T47D (cell line): ENCODE measurements around the gene MARVELD2.
A peak's percentile ranks its signal among the peaks of the same experiment; 100 is the strongest.
"Not testable (repeated sequence)": the region's sequence is repeated elsewhere in the genome, so short reads cannot be mapped to it uniquely, and the experiment has no call there.

ENCODE experiments used
- DNase-seq, 2 experiments: peaks; one replicate each; pipeline versions ENCODE4 v3.0.0 to v3.0.0-alpha.2; 2011 to 2012; ENCODE audit warnings: low read depth in 1 of 2, low spot score in 1 of 2
- JUND ChIP-seq: IDR thresholded peaks from 2 replicates; pipeline ENCODE4 v1.6.1; 2012; ENCODE audit warnings: low read depth
- in situ Hi-C: cut with HindIII; loops from 2 replicates; pipeline ENCODE4 v1.10.0; 2016; ENCODE audit warnings: low sequenced_read_pairs, low pct_unique_long_range_greater_than_20kb

The MARVELD2 gene, protein sequence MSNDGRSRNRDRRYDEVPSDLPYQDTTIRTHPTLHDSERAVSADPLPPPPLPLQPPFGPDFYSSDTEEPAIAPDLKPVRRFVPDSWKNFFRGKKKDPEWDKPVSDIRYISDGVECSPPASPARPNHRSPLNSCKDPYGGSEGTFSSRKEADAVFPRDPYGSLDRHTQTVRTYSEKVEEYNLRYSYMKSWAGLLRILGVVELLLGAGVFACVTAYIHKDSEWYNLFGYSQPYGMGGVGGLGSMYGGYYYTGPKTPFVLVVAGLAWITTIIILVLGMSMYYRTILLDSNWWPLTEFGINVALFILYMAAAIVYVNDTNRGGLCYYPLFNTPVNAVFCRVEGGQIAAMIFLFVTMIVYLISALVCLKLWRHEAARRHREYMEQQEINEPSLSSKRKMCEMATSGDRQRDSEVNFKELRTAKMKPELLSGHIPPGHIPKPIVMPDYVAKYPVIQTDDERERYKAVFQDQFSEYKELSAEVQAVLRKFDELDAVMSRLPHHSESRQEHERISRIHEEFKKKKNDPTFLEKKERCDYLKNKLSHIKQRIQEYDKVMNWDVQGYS

GRCh38 chr5:69414885-69415583 lies at the start of gene MARVELD2:
TSS of gene MARVELD2 (plus strand) at chr5:69415116. CDS start at chr5:69419386, 4,270 bp downstream.
- no peak for TF ChIP-seq JUND
- DNase-seq = peak; percentile 95 to 97
- in situ Hi-C loops = no loop called here

DNA sequence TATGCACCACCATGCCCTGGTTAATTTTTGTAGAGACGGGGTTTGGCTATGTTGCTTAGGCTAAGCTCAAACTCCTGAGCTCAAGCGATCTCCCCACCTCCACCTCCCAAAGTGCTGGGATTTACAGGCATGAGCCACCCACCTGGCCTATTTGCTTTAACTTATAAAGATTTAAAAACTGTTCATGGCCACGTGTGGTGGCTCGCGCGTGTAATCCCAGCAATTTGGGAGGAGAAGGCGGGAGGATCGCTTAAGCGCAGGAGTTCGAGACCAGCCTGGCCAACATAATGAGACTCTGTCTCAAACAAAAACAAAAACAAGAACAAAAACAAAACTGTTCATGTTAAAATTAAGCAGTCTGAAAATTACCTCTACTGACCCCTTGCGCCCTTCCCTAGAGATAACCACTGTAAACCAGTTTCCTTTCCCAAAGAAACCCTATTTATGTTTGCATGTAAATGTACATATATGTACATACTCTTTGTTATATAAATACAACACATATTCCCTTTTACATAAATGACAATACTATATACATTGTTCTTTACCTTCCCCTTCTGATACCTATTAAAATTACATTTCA lies 47.1 kb upstream of the MARVELD2 start:
- in situ Hi-C loops = no loop called here
- DNase-seq = no peak
- TF ChIP-seq JUND = no peak

DNA sequence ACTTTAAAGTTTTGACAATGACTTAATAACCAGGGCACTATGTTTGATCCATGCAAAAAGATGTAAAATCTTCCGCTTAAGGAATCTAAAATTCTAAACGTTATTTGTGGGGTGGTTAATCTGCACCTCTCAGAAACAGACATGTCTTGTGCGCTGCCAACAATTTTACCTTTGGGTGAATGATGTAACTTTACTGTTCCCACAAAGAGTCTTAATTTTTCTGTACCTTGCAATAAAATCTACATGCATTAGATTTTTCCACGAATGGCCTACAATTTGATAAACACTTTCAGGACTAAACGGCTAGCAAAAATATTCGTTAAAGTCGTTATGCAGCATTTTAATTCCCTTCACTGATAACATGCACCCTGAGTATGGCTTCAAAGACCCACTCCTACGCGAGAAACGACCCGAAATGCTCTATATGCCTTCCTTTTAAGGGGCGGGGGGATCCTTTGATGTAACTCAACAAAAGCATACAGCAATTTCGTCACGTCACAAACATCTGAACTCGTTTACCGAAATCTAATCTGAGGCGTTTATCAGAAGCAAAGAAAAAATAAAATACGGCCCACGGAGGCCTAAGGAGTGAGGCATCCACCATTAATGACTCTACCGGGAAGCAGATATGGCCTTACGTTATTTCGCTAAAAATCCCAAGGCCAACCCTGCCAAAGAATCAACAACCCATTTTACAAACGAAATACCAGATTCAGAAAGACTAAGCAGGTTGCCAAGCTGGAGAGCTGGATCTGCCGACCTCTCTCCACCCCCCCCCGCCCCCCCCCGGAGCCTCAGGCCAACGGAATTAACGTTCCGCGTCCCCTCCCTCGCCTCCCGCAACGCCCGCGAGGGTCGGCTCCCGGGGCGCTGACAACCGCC lies 46.2 kb upstream of the MARVELD2 start:
- TF ChIP-seq JUND = no peak
- in situ Hi-C loops = no loop called here
- DNase-seq = no peak

- no peak for TF ChIP-seq JUND
- peak; percentile 77 to 94 for DNase-seq
- in situ Hi-C loops = no loop called here
Measured at GRCh38 chr5:69369340-69370121, 45.4 kb upstream of the MARVELD2 start, which contains the start of the genes AK6, RAD17 and TAF9. TSS of gene AK6 (minus strand) at chr5:69369520. CDS start at chr5:69369490, 30 bp downstream. TSS of gene RAD17 (plus strand) at chr5:69369818. CDS start at chr5:69372209, 2,391 bp downstream. TSS of gene TAF9 (minus strand) at chr5:69369520. CDS start at chr5:69365737, 3,783 bp downstream.

DNA sequence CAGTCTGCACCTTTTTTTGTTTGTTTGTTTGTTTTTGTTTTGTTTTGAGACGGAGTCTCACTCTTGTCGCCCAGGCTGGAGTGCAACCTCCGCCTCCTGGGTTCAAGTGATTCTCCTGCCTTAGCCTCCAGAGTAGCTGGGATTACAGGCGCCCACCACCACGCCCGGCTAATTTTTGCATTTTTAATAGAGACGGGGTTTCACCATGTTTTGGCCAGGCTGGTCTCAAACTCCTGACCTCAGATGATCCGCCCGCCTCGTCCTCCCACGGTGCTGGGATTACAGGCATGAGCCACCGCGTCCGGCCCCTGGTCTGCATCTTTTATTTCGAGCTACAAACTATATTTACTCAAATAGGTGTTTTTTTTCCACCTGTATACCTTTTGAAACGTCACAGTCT lies 44.6 kb upstream of the MARVELD2 start:
- in situ Hi-C loops = not testable (repeated sequence)

GRCh38 chr5:69372394-69372793 lies 42.5 kb upstream of the MARVELD2 start:
- no peak for DNase-seq
- no peak for TF ChIP-seq JUND
- in situ Hi-C loops = no loop called here

More for the DNA sequence above, 44.6 kb upstream of the MARVELD2 start:
- DNase-seq = not testable (repeated sequence)

DNA sequence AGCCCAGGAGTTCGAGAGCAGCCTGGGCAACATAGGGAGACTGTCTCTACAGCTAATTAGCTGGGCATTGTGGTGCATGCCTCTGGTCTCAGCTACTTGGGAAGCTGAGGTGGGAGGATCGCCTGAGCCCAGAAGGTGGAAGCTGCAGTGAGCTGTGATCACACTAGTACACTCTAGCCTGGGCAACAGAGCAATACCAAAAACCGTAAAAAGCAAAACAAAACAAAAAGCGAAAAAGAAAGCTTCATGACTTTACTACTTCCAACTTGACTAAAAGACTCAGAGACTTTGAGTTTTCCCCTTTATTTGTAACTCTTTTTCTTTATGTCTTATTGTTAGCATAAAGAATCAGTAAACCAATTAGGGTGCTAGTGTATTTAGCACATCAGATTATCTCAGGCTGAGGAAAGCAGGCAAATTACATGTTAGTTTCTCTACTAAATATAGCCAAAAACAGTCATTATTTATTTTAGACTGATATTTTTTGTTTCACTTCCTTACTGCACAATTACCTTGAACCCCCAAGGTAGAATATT lies 39.9 kb upstream of the MARVELD2 start:
- in situ Hi-C loops = no loop called here
- no peak for TF ChIP-seq JUND
- DNase-seq = no peak

DNA sequence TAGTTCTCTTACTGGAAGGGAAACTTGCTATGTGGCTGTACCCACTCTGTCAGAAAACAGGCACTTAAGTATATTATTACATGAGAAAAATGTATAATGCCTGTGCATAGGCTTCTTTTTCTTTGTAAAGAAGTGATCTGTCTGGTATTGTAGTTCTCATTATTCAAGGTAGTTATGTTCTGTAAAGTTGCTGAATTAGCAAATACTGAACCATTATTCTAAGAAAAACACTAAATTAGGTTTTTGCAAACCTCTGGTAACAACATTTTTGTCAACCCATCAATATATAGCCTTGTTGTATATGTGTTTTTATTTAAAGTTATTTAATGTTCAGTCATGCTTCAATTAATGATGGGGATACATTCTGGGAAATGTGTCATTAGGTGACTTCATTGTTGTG lies 36.5 kb upstream of the MARVELD2 start:
- TF ChIP-seq JUND = no peak
- no peak for DNase-seq
- in situ Hi-C loops = no loop called here

- in situ Hi-C loops = no loop called here
- TF ChIP-seq JUND = no peak
- DNase-seq = no peak
Measured at GRCh38 chr5:69404659-69405330, 10.1 kb upstream of the MARVELD2 start.

- TF ChIP-seq JUND = no peak
- in situ Hi-C loops = no loop called here
- DNase-seq = peak; percentile 46 to 55
Measured at GRCh38 chr5:69415584-69415958, 655 bp downstream of the MARVELD2 start.
